Muscle layer of colon (tissue), 2 donors: ENCODE results near the gene ERCC6L.

Source experiments
- H3K27ac ChIP-seq: one replicate; pipeline ENCODE4 v1.7.0; 2013; ENCODE audit warnings: low read depth, mild to moderate bottlenecking, low read length, moderate library complexity
- H3K27me3 ChIP-seq, 2 donors: one replicate each; pipeline ENCODE4 v1.7.0; 2013; ENCODE audit warnings: low read length in 2 of 2, mild to moderate bottlenecking in 2 of 2; ENCODE audit not compliant: insufficient read depth in 2 of 2, control insufficient read depth in 1 of 2
- H3K36me3 ChIP-seq: one replicate; pipeline ENCODE4 v1.7.0; 2013; ENCODE audit warnings: mild to moderate bottlenecking, low read length; ENCODE audit not compliant: insufficient read depth
- H3K4me1 ChIP-seq: one replicate; pipeline ENCODE4 v1.7.0; 2013; ENCODE audit warnings: mild to moderate bottlenecking, low read length; ENCODE audit not compliant: insufficient read depth
- H3K4me3 ChIP-seq, 2 donors: one replicate each; pipeline ENCODE4 v1.7.0; 2013; ENCODE audit warnings: low read length in 2 of 2, low read depth in 1 of 2, mild to moderate bottlenecking in 1 of 2, moderate library complexity in 1 of 2
- H3K9ac ChIP-seq: one replicate; pipeline ENCODE4 v1.7.0; 2013; ENCODE audit warnings: low read length
- H3K9me3 ChIP-seq: one replicate; pipeline ENCODE4 v1.7.0; 2013; ENCODE audit warnings: mild to moderate bottlenecking, low read length
- donor health status: abdominal sarcoma.
- donor health status: Adenocarcinoma of cecum.

ERCC6L gene

GRCh38 chrX:72269671-72270251, 30.9 kb upstream of the ERCC6L start:
- H3K9me3 ChIP-seq = no peaks in the 10 kb centered on the region
- peaks cover 62% of the 10 kb centered on the region for H3K36me3 ChIP-seq
- H3K4me3 ChIP-seq = no peak overlapping the region
- H3K9ac ChIP-seq = no peak overlapping the region
- H3K27me3 ChIP-seq = no peaks in the 10 kb centered on the region
- peaks cover 8% of the 10 kb centered on the region for H3K4me1 ChIP-seq
- no peak overlapping the region for H3K27ac ChIP-seq

- Histone ChIP-seq H3K36me3 (peaks cover 52% of the 10 kb centered on the region), H3K27ac (no peak overlapping the region), H3K9me3 (no peaks in the 10 kb centered on the region), H3K4me1 (no peaks in the 10 kb centered on the region), H3K4me3 (no peak overlapping the region), H3K27me3 (no peaks in the 10 kb centered on the region), H3K9ac (no peak overlapping the region)
These were observed 30.0 kb upstream of the ERCC6L start for GRCh38 chrX:72268597-72269365.

GRCh38 chrX:72265263-72265662, 26.4 kb upstream of the ERCC6L start:
- Histone ChIP-seq H3K9me3 (no peaks in the 10 kb centered on the region), H3K27me3 (no peaks in the 10 kb centered on the region), H3K36me3 (peaks cover 18% of the 10 kb centered on the region), H3K4me3 (no peak overlapping the region), H3K9ac (no peak overlapping the region), H3K27ac (no peak overlapping the region), H3K4me1 (no peaks in the 10 kb centered on the region)

GRCh38 chrX:72262077-72262476, 23.2 kb upstream of the ERCC6L start:
- Histone ChIP-seq H3K4me3 (no peak overlapping the region), H3K4me1 (no peaks in the 10 kb centered on the region), H3K9me3 (no peaks in the 10 kb centered on the region), H3K36me3 (no peaks in the 10 kb centered on the region), H3K27me3 (no peaks in the 10 kb centered on the region), H3K27ac (no peak overlapping the region), H3K9ac (no peak overlapping the region)

GRCh38 chrX:72260448-72260847, 21.6 kb upstream of the ERCC6L start:
- no peak overlapping the region for H3K27ac ChIP-seq
- H3K9me3 ChIP-seq = no peaks in the 10 kb centered on the region

GRCh38 chrX:72258174-72258573, 19.3 kb upstream of the ERCC6L start:
- H3K36me3 ChIP-seq = no peaks in the 10 kb centered on the region
- H3K9me3 ChIP-seq = no peaks in the 10 kb centered on the region
- H3K4me1 ChIP-seq = no peaks in the 10 kb centered on the region
- no peak overlapping the region for H3K4me3 ChIP-seq
- H3K27ac ChIP-seq = no peak overlapping the region
- peaks cover 10 to 12% of the 10 kb centered on the region in 2 donors for H3K27me3 ChIP-seq
- no peak overlapping the region for H3K9ac ChIP-seq

More at GRCh38 chrX:72260448-72260847, 21.6 kb upstream of the ERCC6L start:
- Histone ChIP-seq H3K9ac (no peak overlapping the region), H3K4me1 (no peaks in the 10 kb centered on the region), H3K36me3 (no peaks in the 10 kb centered on the region), H3K27me3 (peaks cover 0 to 6% of the 10 kb centered on the region in 2 donors), H3K4me3 (no peak overlapping the region)

GRCh38 chrX:72255864-72256263, 17.0 kb upstream of the ERCC6L start:
- peaks cover 10 to 20% of the 10 kb centered on the region in 2 donors for H3K27me3 ChIP-seq
- no peaks in the 10 kb centered on the region for H3K36me3 ChIP-seq
- H3K9me3 ChIP-seq = no peaks in the 10 kb centered on the region
- no peak overlapping the region for H3K4me3 ChIP-seq
- H3K27ac ChIP-seq = no peak overlapping the region
- no peaks in the 10 kb centered on the region for H3K4me1 ChIP-seq
- no peak overlapping the region for H3K9ac ChIP-seq

- H3K27ac ChIP-seq = no peak overlapping the region
- H3K4me1 ChIP-seq = no peaks in the 10 kb centered on the region
- peaks cover 10 to 20% of the 10 kb centered on the region in 2 donors for H3K27me3 ChIP-seq
- H3K9me3 ChIP-seq = no peaks in the 10 kb centered on the region
- H3K9ac ChIP-seq = no peak overlapping the region
- no peak overlapping the region for H3K4me3 ChIP-seq
- H3K36me3 ChIP-seq = no peaks in the 10 kb centered on the region
These were observed 16.6 kb upstream of the ERCC6L start for GRCh38 chrX:72255445-72255844.

GRCh38 chrX:72254816-72255215, 16.0 kb upstream of the ERCC6L start:
- Histone ChIP-seq H3K9me3 (no peaks in the 10 kb centered on the region), H3K9ac (no peak overlapping the region), H3K27me3 (peaks cover 10 to 20% of the 10 kb centered on the region in 2 donors), H3K27ac (no peak overlapping the region), H3K4me3 (no peak overlapping the region), H3K4me1 (no peaks in the 10 kb centered on the region), H3K36me3 (no peaks in the 10 kb centered on the region)

- H3K4me3 ChIP-seq = no peak overlapping the region
- H3K27ac ChIP-seq = no peak overlapping the region
- H3K9me3 ChIP-seq = no peaks in the 10 kb centered on the region
- H3K27me3 ChIP-seq = peaks cover 10 to 20% of the 10 kb centered on the region in 2 donors
- no peak overlapping the region for H3K9ac ChIP-seq
- H3K36me3 ChIP-seq = no peaks in the 10 kb centered on the region
- no peaks in the 10 kb centered on the region for H3K4me1 ChIP-seq
These were observed 14.9 kb upstream of the ERCC6L start for GRCh38 chrX:72253686-72254085.

GRCh38 chrX:72247206-72247942, 8.5 kb upstream of the ERCC6L start:
- Histone ChIP-seq H3K27me3 (peaks cover 0 to 2% of the 10 kb centered on the region in 2 donors), H3K36me3 (no peaks in the 10 kb centered on the region), H3K27ac (no peak overlapping the region), H3K4me1 (no peaks in the 10 kb centered on the region), H3K4me3 (no peak overlapping the region), H3K9ac (no peak overlapping the region), H3K9me3 (no peaks in the 10 kb centered on the region)
